Right lobe of liver (tissue), 4 donors: ENCODE data around the gene RBM10.

ENCODE experiments used
- CTCF ChIP-seq, 4 donors: fragments of 200-600 bp in 3 of 4; fragments of 450-650 bp in 1 of 4; IDR thresholded peaks; one replicate each; pipeline versions ENCODE4 v1.5.1 to v1.8.0; 2016 to 2022; ENCODE audit warnings: antibody characterized with exemption in 4 of 4, mild to moderate bottlenecking in 2 of 4
- POLR2A ChIP-seq: fragments of 450-650 bp; IDR thresholded peaks from one replicate; pipeline ENCODE4 v1.6.1; 2017; ENCODE audit warnings: antibody characterized with exemption, mild to moderate bottlenecking
- donor health status: DM: no; HTN: no; CAD: no.
- donor health status: DM: no; HTN: no; CAD: no.
- donor health status: DM: no; HTN: yes; CAD: no.

- TF ChIP-seq CTCF (IDR thresholded peaks at IDR 0.05): no peak
- TF ChIP-seq POLR2A: no peak
Observed at GRCh38 chrX:47184486-47184885, 39.5 kb downstream of the RBM10 start.
